Amniotic epithelial cell (primary cell): ENCODE data around the gene BBOX1.
"Not testable (repeated sequence)": the region's sequence is repeated elsewhere in the genome, so short reads cannot be mapped to it uniquely, and the experiment has no call there.

Source experiments
- DNase-seq: peaks from one replicate; pipeline ENCODE4 v3.0.0-alpha.2; 2010; ENCODE audit warnings: low read depth

Gene BBOX1

GRCh38 chr11:27129686-27130085 is 89.1 kb downstream of the BBOX1 start:
- no peak for DNase-seq

GRCh38 chr11:27130806-27131205 is 90.2 kb downstream of the BBOX1 start:
- DNase-seq, result no peak

- DNase-seq, result peak; percentile 12
Observed at GRCh38 chr11:27135924-27136329, 95.3 kb downstream of the BBOX1 start.

- no peak for DNase-seq
Observed at GRCh38 chr11:27138716-27139115, 98.1 kb downstream of the BBOX1 start.

- DNase-seq, result peak; percentile 53
Observed at GRCh38 chr11:27139742-27140367, 99.2 kb downstream of the BBOX1 start.

GRCh38 chr11:27141576-27141975 is 101.0 kb downstream of the BBOX1 start:
- DNase-seq, result no peak

GRCh38 chr11:27147916-27148315 is 107.3 kb downstream of the BBOX1 start:
- no peak for DNase-seq

GRCh38 chr11:27148506-27148905 is 107.9 kb downstream of the BBOX1 start:
- no peak for DNase-seq

GRCh38 chr11:27150098-27150497 is 109.5 kb downstream of the BBOX1 start:
- no peak for DNase-seq

GRCh38 chr11:27153136-27153535 is 112.5 kb downstream of the BBOX1 start:
- peak; percentile 56 for DNase-seq

- peak; percentile 78 for DNase-seq
Observed at GRCh38 chr11:27158456-27159334, 118.1 kb downstream of the BBOX1 start.

- DNase-seq, result peak; percentile 49
Observed at GRCh38 chr11:27159335-27159679, 118.7 kb downstream of the BBOX1 start.

- DNase-seq, result no peak
Observed at GRCh38 chr11:27161071-27161470, 120.5 kb downstream of the BBOX1 start.

GRCh38 chr11:27162237-27162636 is 121.6 kb downstream of the BBOX1 start:
- DNase-seq, result no peak

GRCh38 chr11:27166130-27166529 is 125.5 kb downstream of the BBOX1 start:
- no peak for DNase-seq

- peak; percentile 56 for DNase-seq
Observed at GRCh38 chr11:27171376-27171958, 130.9 kb downstream of the BBOX1 start.

- DNase-seq, result no peak
Observed at GRCh38 chr11:27173545-27173944, 132.9 kb downstream of the BBOX1 start.

- DNase-seq, result no peak
Observed at GRCh38 chr11:27174021-27174420, 133.4 kb downstream of the BBOX1 start.

- no peak for DNase-seq
Observed at GRCh38 chr11:27174672-27175210, 134.1 kb downstream of the BBOX1 start.

- not testable (repeated sequence) for DNase-seq
Observed at GRCh38 chr11:27175562-27175961, 134.9 kb downstream of the BBOX1 start.
